Progenitor cell of endocrine pancreas (in vitro differentiated cells): Measurements from ENCODE around the gene MRGPRF. TPM values are rescaled to one million over a fixed set of nuclear protein-coding genes. Genes with fewer than 3 reads are reported as not detected.

Experiments
- DNase-seq: peaks from one replicate; pipeline ENCODE4 v3.0.0; 2021; ENCODE audit warnings: low spot score; ENCODE audit not compliant: unreplicated experiment
- H3K27ac Mint-ChIP-seq: 2 replicates; pipeline ENCODE4 v1.8.0; 2021; ENCODE audit warnings: mild to moderate bottlenecking, moderate library complexity, mixed read lengths
- H3K27me3 Mint-ChIP-seq: 2 replicates; pipeline ENCODE4 v1.8.0; 2021; ENCODE audit warnings: mixed read lengths
- H3K36me3 Mint-ChIP-seq: 2 replicates; pipeline ENCODE4 v1.8.0; 2022; ENCODE audit warnings: mixed read lengths; ENCODE audit not compliant: insufficient read depth
- H3K4me1 Mint-ChIP-seq: 2 replicates; pipeline ENCODE4 v1.8.0; 2021; ENCODE audit warnings: low read depth, mixed read lengths
- H3K4me3 Mint-ChIP-seq: 2 replicates; pipeline ENCODE4 v1.8.0; 2021; ENCODE audit warnings: low read depth, mild to moderate bottlenecking, moderate library complexity, mixed read lengths
- H3K9me3 Mint-ChIP-seq: 2 replicates; pipeline ENCODE4 v1.8.0; 2021; ENCODE audit warnings: low read depth, mixed read lengths
- total RNA-seq: library from RNA; stranded (reverse); gene quantifications from 2 replicates; pipeline ENCODE4 v1.2.1, GENCODE V29; 2021
- TF ChIP-seq, protein P1 (sequence below): fragments of 200-600 bp; sonication (generic); IDR thresholded peaks from one replicate; pipeline ENCODE4 v1.5.0; 2021; ENCODE audit warnings: antibody characterized with exemption, mild to moderate bottlenecking; ENCODE audit not compliant: unreplicated experiment

MRGPRF gene
- total RNA-seq, 1 donor from 2014 or later, result 0.41 TPM

GRCh38 chr11:68970921-68971636, 42.0 kb downstream of the MRGPRF start:
- peaks cover 3% of the 10 kb centered on the region for H3K9me3 Mint-ChIP-seq
- TF ChIP-seq, protein P1, sequence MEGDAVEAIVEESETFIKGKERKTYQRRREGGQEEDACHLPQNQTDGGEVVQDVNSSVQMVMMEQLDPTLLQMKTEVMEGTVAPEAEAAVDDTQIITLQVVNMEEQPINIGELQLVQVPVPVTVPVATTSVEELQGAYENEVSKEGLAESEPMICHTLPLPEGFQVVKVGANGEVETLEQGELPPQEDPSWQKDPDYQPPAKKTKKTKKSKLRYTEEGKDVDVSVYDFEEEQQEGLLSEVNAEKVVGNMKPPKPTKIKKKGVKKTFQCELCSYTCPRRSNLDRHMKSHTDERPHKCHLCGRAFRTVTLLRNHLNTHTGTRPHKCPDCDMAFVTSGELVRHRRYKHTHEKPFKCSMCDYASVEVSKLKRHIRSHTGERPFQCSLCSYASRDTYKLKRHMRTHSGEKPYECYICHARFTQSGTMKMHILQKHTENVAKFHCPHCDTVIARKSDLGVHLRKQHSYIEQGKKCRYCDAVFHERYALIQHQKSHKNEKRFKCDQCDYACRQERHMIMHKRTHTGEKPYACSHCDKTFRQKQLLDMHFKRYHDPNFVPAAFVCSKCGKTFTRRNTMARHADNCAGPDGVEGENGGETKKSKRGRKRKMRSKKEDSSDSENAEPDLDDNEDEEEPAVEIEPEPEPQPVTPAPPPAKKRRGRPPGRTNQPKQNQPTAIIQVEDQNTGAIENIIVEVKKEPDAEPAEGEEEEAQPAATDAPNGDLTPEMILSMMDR, result no peak
- no peak for DNase-seq
- peaks cover 9% of the 10 kb centered on the region for H3K27me3 Mint-ChIP-seq
- H3K27ac Mint-ChIP-seq, result no peak overlapping the region
- H3K36me3 Mint-ChIP-seq, result no peaks in the 10 kb centered on the region
- no peak overlapping the region for H3K4me3 Mint-ChIP-seq
- peaks cover 5% of the 10 kb centered on the region for H3K4me1 Mint-ChIP-seq

- Mint-ChIP-seq H3K36me3 (no peaks in the 10 kb centered on the region), H3K4me3 (no peak overlapping the region), H3K27ac (no peak overlapping the region), H3K9me3 (no peaks in the 10 kb centered on the region), H3K4me1 (peaks cover 5% of the 10 kb centered on the region), H3K27me3 (peaks cover 11% of the 10 kb centered on the region)
- TF ChIP-seq, protein P1, result no peak
- DNase-seq, result no peak
Measured at GRCh38 chr11:68969386-68969785, 43.7 kb downstream of the MRGPRF start.

- Mint-ChIP-seq H3K4me1 (peaks cover 5% of the 10 kb centered on the region), H3K27me3 (peaks cover 11% of the 10 kb centered on the region), H3K9me3 (no peaks in the 10 kb centered on the region), H3K4me3 (no peak overlapping the region), H3K36me3 (no peaks in the 10 kb centered on the region), H3K27ac (no peak overlapping the region)
- TF ChIP-seq, protein P1, result no peak
- DNase-seq, result no peak
Measured at GRCh38 chr11:68968306-68969250, 44.5 kb downstream of the MRGPRF start.

- DNase-seq, result no peak
- H3K27me3 Mint-ChIP-seq, result peaks cover 11% of the 10 kb centered on the region
- TF ChIP-seq, protein P1, result no peak
- H3K36me3 Mint-ChIP-seq, result no peaks in the 10 kb centered on the region
- no peak overlapping the region for H3K27ac Mint-ChIP-seq
- no peaks in the 10 kb centered on the region for H3K4me1 Mint-ChIP-seq
- no peaks in the 10 kb centered on the region for H3K9me3 Mint-ChIP-seq
- H3K4me3 Mint-ChIP-seq, result no peak overlapping the region
Measured at GRCh38 chr11:68966894-68967780, 45.9 kb downstream of the MRGPRF start.
